NCI-H446 treated with DMSO at 0.1 percent for 48 hours (cell line): ENCODE measurements around the gene CDK2.
A peak's percentile ranks its signal among the peaks of the same experiment; 100 is the strongest.
"Not testable (repeated sequence)": the region's sequence is repeated elsewhere in the genome, so short reads cannot be mapped to it uniquely, and the experiment has no call there.

ENCODE experiments used
- DNase-seq: peaks from one replicate; lab custom pipeline; 2025; lab: John Stamatoyannopoulos, UW

CDK2 gene

DNA sequence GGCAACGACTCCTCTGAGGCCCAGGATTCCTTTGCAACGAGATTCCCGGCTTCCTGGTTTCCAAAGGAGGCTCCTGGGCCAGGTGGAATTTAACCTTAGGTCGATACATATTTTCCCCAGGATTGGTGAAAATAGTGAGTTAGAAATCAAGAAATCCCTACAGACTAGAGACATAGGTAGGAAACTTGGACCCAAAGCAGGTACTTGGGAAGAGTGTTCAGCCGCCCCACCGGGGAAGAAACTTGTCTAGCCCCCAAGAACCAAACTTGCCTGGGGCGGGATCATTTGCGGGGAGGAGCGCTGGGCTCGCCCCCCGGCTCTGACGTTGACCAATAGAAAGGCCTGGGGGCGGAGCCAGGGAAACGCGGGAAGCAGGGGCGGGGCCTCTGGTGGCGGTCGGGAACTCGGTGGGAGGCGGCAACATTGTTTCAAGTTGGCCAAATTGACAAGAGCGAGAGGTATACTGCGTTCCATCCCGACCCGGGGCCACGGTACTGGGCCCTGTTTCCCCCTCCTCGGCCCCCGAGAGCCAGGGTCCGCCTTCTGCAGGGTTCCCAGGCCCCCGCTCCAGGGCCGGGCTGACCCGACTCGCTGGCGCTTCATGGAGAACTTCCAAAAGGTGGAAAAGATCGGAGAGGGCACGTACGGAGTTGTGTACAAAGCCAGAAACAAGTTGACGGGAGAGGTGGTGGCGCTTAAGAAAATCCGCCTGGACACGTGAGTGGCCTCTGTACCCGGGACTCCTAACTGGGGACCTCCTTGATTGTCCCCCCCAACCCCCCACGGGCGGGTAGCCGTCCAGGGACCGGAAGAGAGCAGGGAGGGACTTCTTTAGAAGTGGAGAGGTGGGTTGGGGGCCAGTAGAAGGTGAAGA, at the start of gene CDK2:
CDK2 (plus strand) TSS at position 423 of the 874 bp plus-strand sequence; CDS start at position 602, 179 bp downstream.
- DNase-seq, result peak; percentile 65

DNA sequence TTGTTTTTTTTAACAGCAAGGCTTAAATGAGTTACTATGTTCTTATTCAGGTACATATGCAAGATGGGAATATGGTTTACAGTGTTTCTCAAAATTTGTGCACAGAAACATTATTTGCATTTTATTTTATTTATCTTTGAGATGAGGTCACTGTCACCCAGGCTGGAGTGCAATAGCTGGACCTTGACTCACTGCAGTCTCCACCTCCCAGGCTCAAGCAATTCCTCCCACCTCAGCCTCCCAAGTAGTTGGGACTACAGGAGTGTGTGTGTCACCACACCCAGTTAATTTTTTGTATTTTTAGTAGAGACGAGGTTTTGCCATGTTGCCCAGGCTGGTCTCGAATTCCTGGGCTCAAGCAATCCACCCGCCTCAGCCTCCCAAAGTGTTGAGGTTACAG, 47.6 kb upstream of the CDK2 start:
- not testable (repeated sequence) for DNase-seq

DNA sequence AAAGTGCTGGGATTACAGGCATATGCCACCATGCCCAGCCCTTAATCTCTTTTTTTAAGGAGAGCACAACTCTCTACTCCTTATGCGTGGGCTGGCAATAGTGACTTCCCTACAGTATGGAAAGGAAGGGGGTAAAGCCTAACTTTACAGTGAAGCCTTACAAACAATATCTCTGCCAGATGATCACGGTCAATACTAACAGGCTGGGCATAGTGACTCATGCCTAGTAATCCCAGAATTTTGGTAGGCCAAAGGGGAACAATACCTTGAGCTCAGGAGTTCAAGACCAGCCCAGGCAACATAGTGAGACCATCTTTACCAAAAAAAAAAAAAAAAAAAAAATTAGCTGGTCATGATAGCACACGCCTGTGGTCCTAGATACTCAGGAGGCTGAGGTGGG, 44.5 kb upstream of the CDK2 start:
- no peak for DNase-seq

DNA sequence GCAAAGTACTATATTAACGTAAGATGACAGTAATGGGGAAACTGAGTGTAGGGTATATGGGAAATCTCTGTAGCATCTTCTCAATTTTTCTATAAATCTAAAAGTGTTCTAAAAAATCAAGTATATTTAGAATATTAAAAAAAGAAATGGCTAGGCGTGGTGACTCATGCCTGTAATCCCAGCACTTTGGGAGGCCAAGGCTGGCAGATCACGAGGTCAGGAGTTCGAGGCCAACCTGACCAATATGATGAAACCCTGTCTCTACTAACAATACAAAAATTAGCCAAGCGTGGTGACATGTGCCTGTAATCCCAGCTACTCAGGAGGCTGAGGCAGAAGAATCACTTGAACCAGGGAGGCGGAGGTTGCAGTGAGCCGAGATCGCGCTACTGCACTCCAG, 43.0 kb upstream of the CDK2 start:
- not testable (repeated sequence) for DNase-seq

DNA sequence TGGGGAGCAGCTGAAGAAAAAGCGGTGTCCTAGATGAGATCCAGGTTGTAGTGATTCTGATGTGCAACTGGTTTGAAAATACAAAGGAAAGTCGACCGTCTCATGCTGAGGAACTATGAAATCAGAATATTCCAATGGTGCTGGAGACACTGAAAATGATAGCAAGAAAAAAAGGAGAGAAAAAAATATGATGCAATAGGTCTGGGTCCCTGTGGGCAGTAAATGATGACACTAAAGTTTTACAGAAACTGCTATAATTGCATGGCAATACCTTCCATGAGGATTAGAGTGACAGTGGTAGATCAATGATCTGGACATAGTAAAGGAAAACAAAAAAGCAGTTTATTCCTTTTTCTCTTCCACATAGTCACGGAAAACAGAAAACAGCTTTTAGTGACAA, 41.3 kb upstream of the CDK2 start:
- no peak for DNase-seq

DNA sequence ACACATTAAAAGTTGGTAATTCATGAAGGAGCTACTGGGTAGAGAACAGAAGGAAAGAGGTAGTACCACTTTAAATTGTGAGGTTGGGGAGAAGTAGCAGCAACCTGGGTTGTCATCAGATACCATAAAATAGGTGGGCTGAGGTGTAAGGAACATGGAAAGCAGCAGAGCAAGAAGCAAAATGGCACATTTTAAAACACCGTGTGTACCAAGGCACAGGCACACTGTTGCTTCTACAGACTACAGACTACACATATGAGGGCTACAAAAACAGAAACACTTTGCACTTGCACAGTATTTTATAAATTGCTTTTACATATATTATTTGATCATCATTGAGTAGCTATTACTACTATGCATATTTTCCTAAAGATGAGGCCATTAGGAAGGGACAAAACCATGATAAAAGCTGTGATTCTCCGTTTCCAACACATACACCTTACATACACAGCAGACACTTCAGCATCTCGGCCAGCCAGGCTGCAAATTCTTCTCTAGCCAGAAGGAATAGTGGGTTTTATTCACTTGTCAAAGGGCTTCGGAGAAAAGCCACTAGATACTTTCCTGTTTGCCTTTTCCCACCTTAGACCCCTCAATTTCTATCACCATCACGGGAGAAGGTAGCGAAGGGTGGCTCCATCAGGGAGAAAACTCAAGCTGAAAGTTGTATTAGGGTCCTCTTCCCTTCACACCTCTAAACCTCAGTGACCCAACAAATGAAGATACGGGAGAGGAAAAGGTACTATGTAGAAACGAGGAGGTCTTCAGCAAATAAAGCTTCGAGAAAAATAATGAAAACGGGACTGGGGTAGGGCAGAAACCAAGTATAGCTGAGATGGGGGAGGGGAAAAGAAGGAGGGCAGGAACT, 40.5 kb upstream of the CDK2 start:
- DNase-seq, result no peak

DNA sequence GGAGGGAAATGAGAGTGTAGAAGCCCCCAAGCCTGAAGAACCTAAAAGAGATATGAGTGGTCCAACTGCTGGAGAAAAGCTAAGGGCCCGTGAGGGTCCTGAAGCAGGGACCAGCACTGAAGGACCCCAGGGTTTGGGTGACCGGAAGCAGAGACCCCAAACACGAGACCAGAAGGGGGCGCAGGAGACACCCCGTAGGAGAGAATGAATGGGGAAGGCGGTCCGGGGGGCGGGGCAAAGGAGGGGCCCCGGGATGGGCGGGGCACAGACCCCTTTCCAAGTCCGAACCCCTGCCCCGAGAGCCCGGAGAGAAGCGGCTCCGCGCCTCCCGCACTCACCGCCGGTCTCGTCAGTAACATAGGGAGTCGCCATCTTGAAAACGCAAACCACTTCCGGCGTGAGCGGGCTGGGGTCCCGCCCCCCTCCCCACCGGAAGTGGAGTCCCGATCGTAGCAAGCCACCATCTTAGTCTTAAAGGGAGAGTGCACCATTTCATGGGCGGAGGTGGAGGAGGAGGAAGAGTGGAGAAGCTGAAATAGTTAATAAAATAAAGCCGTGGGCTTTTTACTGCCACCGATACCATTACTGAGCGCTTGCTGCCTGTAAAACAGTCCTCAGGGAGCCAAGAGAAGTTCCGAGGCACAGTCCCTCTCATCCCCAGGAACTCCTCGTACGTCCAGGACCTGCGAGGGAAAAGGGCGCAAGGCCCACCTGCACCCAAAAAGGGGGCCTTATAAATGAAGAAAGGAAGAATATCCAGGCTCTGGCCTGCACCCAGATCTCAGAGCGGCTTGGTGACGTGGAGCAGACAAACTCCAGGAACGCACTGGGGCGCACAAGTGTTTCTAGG, 39.7 kb upstream of the CDK2 start:
- peak; percentile 89 for DNase-seq

DNA sequence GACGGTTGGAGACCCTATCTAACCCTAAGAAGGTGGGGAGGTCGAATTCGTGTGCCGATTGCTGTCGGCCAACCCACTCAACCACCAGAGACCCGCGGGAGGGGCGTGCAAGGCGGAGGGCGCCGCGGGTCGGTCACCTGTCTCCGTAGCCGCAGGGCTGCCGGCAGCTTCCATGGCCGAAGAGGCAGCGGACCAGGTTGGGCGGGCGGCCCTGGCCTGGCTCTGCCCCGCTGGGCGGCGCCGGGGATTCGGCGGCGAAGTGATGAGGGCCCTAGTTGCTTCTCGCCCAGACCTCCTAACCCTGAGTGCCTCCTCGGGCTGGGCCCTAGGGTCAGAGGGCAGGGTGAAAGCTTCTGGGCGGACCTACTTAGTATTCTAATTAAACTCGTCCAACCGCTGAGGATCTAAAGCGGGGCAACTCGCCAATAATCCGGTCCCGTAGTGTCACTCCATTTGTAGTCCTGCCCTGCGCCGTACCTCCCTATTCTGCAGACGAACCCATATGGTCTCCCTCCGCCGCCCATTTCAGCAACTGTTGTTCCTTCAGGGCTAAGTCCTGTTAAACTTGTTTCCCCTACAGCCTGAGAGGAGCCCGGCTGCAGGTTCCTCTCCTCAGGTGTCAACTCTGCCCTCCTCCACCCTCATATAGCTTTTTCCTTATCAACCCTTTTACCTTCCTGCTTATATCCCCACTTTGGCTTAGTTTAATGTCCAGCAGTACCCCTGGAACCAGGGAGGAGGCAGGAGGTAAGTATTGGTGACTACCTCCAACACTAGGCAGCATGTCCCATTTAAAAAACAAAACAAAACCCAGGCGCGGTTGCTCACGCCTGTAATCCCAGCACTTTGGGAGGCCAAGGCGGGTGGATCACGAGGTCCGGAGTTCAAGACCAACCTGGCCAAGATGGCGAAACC, 38.8 kb upstream of the CDK2 start, which contains the start of gene PYM1:
PYM1 (minus strand) TSS at position 307 of the 915 bp plus-strand sequence; CDS start at position 174, 133 bp downstream.
- DNase-seq, result peak; percentile 42

DNA sequence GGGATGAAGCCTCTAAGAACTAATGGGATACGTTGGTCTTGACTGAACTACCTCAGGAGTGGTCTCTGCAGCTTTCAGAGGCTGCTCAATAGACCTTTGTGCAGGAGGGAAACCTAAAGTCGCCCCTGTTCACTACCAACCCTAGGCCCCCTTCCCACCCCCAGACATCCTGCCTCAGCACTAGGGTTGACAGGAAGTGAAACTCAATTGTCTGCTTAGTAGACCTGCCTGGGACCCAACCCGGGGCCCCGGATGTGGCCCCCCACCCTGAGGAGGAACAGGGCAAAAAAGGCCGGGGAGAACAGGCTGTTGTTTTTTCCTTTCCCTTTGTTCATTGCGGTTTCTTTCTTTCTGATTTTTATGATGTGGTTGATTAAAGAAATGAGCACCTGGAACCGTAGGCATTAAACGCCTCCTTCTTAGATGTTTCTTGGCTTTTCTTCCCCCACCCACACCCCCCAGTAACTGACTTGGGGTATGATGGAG, 37.3 kb upstream of the CDK2 start:
- no peak for DNase-seq

DNA sequence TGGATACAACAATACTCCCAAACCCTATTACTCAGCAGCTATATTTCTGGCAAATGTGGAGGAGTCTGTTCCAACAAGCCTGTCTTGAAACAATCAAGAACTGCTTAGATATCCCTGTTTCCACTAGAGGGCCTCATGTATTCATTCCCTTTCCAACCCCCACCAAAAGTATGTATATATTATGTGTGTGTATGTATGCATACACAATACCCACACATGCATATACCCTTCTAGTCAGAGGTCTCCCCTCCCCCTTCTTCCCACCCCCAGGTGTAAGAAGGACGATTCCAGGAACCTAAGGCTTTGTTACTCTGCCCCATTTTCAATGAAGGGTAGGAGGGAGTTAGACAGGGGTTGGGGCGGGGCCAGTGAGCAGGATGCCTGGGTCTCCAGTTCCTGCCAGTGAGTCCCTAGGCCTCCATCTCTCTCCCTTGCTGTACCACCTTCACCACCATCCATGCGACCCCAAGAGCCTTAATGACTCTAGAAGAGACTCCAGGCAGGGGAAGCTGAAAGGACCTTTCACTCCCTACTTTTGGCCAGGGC, 35.8 kb upstream of the CDK2 start, which contains the start of gene DGKA:
DGKA (plus strand) TSS at position 392 of the 546 bp plus-strand sequence. CDS start 5,342 bp downstream, outside the sequence.
- peak; percentile 48 for DNase-seq

DNA sequence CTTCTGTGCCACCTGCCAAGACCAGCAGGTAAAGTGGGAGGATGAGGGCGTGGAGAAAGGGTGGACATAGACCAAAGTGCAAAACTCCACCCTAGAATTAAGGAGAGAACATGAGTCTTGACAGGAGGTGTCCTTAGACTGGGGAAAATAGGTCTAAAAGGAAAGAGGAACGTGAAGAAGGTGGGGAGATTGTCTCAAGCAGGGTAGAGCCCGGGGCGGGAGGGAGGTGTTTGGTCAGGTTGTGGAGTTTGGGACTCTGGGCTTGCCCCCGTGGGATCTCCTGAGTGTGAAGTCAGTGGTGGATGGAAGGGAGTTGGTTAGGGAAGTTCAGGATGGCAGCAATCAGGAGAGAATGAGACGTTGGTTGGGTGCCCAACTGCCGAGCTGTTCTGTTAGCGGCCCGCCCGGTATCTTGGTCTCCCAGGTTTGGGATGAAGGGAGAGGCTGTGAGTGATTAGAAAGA, 35.3 kb upstream of the CDK2 start:
- DNase-seq, result no peak

DNA sequence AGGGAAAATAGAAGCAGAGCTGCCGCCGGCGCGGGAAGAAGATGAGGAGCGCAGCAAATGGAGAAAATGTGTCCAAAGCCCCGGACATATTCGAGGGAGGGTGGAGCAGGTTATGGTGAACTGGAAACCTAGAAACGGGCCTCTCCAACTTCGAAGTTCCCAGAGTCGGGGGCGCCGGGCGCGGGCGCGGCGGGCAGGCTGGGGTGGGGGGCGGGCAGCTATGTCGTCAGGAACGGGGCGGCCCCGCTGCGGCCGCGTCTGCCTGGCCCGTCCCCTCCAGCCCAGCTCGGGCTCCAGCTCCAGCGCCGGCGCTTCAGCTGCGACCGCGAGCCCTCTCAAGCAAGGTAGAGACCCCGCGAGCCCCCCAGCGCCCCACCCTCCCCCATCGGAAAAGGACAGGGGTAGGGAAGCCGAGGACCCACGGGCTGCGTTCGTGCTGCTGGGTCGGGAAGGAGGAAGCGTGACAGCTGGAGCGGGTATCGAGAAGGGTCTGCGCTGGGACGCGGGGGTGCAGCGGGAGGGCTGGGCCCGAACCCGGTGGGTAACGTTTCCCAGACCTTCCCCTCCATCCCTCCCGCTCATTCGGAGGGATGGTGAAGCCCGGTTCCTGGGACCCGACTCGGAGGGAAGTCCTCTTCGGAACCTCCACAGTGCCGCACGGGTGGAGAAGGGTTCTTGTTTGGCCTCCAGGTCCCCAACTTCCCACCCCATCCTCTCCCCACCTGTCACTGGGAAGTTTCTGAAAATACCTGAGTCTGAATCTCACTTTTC, 34.7 kb upstream of the CDK2 start:
- DNase-seq, result no peak

DNA sequence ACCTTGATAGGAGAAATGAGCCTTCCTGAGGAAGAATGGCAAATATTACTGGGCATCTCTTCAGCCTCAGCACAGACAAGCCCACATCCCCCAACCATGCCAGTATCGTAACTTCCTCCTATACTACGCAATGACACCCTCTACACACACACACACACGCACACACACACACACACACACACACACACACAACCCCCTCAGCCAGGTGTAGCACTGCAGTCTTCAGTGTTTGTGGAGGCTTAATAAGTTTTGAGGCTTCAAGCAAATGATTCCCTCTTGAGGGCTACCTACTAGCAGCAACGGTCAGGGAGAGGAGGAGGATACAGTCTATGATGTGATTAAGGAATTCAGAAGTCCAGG, 34.1 kb upstream of the CDK2 start:
- no peak for DNase-seq

DNA sequence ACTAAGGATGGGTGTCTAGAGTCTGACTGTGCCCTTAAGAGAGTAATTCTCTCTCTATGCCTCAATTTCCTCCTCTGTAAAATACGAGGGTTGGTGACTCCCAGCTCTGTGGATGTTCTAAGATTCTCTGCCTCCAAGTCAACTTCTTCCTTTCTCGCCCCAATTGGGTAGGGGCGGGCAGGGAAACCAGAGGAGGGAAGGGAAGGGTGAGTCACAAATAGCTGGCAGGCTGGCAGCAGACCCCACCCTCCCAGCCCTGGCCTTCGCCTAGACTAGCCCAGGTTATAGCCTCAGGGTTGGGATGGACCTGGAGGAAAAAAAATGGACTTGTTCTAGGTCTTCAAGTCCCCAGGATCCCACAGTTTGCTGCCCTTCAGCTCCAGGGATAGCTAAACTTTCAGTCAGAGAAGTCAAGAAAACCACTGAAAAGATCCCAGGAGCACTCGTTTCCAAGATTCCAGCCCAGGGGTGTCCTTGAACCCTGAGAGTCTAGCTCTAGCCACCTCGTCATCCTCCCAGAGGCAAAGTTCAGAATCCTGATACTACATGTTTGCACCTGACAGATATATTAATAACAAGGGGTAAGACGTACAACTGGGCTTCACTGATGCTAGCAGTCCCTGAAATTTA, 33.3 kb upstream of the CDK2 start:
- DNase-seq, result no peak

DNA sequence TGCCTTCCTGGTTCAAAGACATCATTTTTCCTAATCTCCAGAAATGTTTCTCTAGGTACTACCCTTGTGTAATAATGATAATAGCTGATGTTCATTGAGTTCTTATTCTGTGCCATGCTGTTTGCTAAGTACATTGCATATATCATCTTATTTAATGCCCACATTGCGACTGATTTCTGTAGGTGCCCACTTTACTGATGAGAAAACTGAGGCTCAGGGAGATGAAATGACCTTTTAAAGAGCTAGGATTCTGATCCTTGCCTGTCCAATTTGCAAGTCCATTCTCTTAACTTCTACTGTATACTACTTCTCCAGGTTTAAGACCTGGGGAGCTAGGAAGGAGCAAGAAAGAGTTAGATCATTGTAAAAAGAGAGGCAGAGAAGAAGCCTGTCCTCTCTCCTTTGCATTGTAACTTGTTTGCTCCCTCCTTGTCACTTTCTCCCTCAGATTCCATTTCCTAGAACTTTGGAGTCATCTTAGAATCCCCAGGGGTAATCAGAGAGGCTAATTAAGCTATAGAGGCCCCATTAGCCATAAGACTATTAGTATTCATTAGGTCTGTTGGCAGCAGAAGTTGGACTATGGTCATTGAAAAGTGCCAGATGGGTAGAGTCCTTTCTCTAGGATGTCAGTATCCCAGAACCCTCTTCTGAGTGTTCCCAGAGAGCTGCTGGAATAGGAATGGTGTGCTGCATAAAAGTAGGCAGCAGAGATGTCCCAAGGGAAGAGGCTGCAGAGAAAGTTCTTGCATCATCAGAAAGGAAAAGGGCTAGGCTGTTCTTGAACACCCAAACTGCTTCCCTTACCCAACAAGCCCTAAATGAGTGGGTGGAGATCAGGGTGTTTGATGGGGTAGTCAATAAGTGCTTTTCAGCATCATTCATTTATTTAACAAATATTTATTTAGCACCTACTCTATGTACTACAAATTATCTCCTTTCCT, 32.6 kb upstream of the CDK2 start:
- DNase-seq, result no peak

DNA sequence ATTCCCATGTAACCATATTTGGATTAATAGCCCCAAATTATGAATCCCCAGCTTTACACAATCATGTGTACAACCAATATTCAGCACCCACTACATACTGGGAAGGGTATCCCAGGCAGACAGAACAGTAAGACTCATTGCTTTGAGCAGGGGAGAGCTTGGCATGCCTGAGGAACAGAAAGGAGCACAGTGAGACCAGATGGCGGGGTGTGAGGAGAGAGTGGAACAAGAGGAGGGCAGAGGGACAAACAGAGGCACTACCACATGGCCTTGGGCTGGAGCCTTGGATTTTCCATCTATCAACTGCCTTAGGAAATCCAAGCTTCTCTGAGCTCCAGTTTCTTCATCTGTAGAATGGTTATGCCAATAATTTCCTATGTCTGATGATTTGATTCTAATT, 31.9 kb upstream of the CDK2 start:
- DNase-seq, result no peak

DNA sequence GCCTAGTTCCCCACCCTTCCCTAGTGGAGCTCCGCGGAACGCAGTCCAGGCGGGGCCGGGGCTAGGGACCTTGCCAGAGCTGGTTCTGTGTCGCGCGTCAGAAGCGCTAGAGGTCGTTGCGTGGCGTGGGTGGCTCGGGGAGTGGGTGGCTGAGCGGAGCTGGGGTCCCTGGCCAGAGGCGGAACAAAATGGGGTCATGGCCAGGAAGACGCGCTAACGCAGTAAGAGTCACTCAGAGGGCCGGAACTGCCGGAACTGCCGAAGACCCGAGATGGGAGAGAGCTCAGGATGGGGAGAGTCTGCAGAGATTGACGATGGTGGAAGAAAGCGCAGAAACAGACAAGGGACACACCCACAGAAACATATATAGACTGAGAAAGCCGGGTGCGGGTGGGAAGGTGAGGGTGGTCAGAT, 30.9 kb upstream of the CDK2 start:
- DNase-seq, result no peak

DNA sequence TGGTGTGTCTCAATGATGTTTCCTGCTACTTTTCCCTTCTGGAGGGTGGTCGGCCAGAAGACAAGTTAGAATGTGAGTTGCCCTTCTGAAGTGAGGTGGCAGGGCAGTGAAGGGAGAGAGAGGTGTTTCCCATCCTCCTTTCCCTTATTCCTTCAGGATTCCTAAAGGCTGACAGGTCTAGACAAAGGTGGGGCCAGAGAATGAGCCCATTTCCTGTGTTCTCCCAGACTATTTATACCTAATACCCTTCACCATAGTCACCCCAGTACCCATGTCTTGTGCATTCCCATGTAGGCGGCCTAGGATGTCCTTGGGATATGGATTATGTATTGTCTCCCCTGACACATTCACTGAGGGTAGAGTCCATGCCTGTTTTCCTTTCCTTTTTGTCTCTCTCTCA, 28.6 kb upstream of the CDK2 start:
- no peak for DNase-seq
